ENCODE measurements around the gene KCNMB2.

KCNMB2 gene

DNA sequence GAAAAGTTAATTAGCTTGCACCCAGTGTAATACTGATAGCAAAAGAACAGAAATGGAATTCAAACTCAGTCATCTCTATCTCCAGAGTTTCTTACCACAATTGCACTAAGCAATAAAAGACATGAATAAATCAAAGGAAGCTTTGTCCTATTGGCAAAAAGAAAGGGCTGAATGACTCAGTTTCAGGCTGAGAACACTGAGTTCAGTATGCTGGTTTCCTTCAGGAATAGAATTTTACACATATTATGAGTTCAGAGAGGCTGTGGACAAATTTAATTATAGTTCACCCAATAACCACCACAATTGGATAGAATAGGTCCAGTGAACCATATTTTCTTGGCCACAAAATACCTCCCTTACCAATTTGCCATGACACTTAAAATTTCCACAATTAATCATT lies 249.7 kb downstream of the KCNMB2 start:
- TF ChIP-seq, protein P1, sequence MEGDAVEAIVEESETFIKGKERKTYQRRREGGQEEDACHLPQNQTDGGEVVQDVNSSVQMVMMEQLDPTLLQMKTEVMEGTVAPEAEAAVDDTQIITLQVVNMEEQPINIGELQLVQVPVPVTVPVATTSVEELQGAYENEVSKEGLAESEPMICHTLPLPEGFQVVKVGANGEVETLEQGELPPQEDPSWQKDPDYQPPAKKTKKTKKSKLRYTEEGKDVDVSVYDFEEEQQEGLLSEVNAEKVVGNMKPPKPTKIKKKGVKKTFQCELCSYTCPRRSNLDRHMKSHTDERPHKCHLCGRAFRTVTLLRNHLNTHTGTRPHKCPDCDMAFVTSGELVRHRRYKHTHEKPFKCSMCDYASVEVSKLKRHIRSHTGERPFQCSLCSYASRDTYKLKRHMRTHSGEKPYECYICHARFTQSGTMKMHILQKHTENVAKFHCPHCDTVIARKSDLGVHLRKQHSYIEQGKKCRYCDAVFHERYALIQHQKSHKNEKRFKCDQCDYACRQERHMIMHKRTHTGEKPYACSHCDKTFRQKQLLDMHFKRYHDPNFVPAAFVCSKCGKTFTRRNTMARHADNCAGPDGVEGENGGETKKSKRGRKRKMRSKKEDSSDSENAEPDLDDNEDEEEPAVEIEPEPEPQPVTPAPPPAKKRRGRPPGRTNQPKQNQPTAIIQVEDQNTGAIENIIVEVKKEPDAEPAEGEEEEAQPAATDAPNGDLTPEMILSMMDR (IDR thresholded peaks at IDR 0.05; ENCODE audit: control insufficient read depth, extremely low read depth, insufficient read depth) = no peak
- DNase-seq (ENCODE audit: low read depth) = no peak
- no peak overlapping the region for H3K4me3 ChIP-seq (ENCODE audit: low read depth, low read length)

DNA sequence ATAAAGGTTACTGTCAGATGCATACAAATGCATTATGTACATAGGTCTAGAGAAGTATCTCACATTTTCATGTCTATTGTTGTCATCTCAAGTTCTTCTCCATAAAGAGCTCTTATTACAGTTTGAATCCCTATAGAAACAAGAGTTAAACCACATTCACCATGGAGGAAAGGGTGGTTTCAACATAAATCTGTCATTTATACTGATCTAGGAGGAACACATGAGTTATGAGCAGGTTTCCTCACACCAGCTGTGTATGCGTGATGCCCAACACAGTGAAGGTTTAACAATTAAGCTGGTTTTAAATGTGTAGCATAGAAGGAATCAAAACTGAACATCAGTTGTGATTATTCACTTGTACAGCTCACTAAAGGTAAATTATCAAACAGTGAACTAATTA lies 251.7 kb downstream of the KCNMB2 start:
- H3K4me3 ChIP-seq (ENCODE audit: low read depth, low read length) = no peak overlapping the region
- TF ChIP-seq, protein P1 (IDR thresholded peaks at IDR 0.05; ENCODE audit: control insufficient read depth, extremely low read depth, insufficient read depth) = no peak
- DNase-seq (ENCODE audit: low read depth) = no peak

DNA sequence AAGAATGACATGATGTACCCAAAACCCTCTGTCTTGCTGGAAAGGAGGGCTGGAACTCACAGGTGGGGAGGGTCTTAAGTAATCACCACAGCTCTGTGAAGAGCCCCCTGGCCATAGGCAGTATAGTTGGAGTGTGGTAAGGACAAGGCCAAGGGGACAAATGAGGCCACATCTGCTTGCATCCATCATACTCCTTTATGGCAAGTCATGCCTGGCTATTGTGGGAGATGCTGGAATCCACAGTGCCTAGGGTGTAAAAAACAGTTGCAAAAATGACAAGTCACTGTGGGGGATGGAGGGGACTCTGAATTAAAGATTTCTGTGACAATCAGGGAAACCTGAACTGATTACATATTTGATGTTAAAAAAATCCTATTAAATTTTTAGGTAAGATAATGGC lies 258.5 kb downstream of the KCNMB2 start:
- TF ChIP-seq, protein P1 (IDR thresholded peaks at IDR 0.05; ENCODE audit: control insufficient read depth, extremely low read depth, insufficient read depth) = no peak
- DNase-seq (ENCODE audit: low read depth) = no peak
- no peak overlapping the region for H3K4me3 ChIP-seq (ENCODE audit: low read depth, low read length)

DNA sequence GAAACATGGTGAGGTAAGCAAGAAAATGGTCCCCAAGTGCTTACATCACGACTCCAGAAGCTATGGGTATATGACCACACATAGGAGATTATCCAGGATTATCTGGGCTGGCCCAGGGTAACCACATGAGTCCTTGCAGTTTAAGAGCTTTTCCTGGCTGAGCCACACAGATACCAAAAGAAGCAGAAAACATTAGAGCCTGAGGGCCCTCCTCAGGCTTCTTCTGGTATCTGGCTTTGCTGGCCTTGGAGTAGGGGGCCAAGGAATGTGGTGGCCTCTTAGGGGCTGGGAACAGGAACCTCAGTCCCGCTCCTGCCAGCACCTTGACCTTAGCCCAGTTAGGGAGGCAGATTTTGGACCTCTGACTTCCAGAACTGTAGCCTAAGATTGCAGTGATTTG lies 259.1 kb downstream of the KCNMB2 start:
- H3K4me3 ChIP-seq (ENCODE audit: low read depth, low read length) = no peak overlapping the region
- TF ChIP-seq, protein P1 (IDR thresholded peaks at IDR 0.05; ENCODE audit: control insufficient read depth, extremely low read depth, insufficient read depth) = no peak
- DNase-seq (ENCODE audit: low read depth) = no peak

DNA sequence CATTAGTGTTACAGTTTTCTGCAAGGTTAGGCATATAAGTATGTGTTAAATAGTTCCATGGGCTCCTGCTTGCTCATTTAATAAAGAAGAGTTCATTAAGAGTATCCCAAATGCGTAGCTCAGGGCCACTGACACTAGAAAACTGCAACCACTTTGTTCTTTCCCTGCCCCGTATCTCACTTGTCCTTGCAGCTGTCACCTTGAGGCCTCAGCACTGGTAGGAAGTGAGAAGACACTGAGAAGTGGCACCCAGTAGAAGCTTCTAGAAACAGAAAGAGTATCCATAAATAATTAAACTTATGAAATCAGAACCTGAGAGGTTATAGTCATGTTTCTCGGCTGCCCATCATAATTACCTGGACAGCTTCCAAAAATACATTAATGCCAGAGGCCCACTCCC lies 266.0 kb downstream of the KCNMB2 start:
- no peak overlapping the region for H3K4me3 ChIP-seq (ENCODE audit: low read depth, low read length)
- DNase-seq (ENCODE audit: low read depth) = no peak
- TF ChIP-seq, protein P1 (IDR thresholded peaks at IDR 0.05; ENCODE audit: control insufficient read depth, extremely low read depth, insufficient read depth) = no peak

DNA sequence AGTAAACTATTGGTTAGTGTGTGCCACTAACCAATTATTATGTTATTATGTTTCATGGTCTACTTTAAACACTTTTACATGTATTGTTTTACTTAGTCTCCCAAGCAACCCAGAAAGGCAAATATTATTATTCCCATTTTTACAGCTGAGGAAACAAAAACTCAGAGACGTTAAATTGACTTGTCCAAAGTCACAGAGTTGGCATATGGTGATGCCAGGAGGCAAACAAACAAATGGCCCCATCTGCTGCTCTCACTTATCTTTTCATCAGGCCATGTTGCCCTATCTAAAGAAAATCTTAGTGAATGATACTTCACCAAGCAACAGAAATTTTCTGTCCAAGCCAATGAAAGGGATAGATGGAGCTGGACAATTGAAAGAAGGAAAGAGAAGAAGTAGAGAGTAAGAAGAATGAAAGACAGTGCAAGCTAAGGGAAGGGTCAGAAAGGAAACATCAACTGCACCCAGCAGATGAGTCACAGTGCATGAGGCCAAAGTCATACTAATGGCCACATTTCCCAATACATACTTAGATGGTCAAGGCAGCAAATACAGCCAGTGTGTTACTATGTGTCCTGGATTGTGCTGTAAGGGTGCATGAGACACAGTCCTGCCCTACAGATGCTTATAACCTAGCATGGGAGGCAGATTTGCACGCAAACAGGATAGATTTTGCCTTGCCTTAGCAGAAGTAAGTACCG lies 266.9 kb downstream of the KCNMB2 start:
- no peak overlapping the region for H3K4me3 ChIP-seq (ENCODE audit: low read depth, low read length)
- DNase-seq (ENCODE audit: low read depth) = peak; percentile 80
- TF ChIP-seq, protein P1 (IDR thresholded peaks at IDR 0.05; ENCODE audit: control insufficient read depth, extremely low read depth, insufficient read depth) = no peak

DNA sequence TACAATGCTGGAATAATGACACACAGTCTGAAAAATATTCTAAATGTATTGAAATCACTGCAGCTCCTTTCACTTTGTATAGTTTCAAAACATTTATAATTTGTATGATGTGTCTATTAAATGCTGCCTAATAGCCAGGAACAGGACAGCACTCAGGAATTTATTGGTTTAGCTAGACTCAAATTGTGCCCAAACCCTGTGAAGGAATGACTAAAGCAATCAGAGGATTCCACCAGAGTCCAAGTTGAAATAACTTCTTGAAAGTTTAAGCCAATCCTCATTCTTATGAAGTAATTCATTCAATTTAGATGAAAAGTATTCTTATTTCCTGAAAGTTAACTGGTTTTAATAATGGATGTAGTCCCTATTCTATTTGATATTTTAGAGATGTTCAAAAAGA lies 268.4 kb downstream of the KCNMB2 start:
- no peak for DNase-seq (ENCODE audit: low read depth)
- H3K4me3 ChIP-seq (ENCODE audit: low read depth, low read length) = no peak overlapping the region
- TF ChIP-seq, protein P1 (IDR thresholded peaks at IDR 0.05; ENCODE audit: control insufficient read depth, extremely low read depth, insufficient read depth) = no peak
